ENCODE results near the gene PRSS3.
"Not testable (repeated sequence)": the region's sequence is repeated elsewhere in the genome, so short reads cannot be mapped to it uniquely, and the experiment has no call there.

The PRSS3 gene

GRCh38 chr9:33787839-33788238 is 7.5 kb upstream of the PRSS3 start:
- DNase-seq: no peak

- DNase-seq: not testable (repeated sequence)
These were observed 5.9 kb upstream of the PRSS3 start for GRCh38 chr9:33789429-33789828.

GRCh38 chr9:33791117-33791516 is 4.2 kb upstream of the PRSS3 start:
- no peak for DNase-seq

- DNase-seq: not testable (repeated sequence)
These were observed 1.9 kb upstream of the PRSS3 start for GRCh38 chr9:33793496-33793895.

- DNase-seq: no peak
These were observed 801 bp upstream of the PRSS3 start for GRCh38 chr9:33794560-33794959.

GRCh38 chr9:33795819-33796218 is 458 bp downstream of the PRSS3 start:
- no peak for DNase-seq

GRCh38 chr9:33796679-33797078 is 1.3 kb downstream of the PRSS3 start:
- DNase-seq: not testable (repeated sequence)

GRCh38 chr9:33797837-33798236 is 2.5 kb downstream of the PRSS3 start:
- DNase-seq: no peak

- DNase-seq: no peak
These were observed 3.2 kb downstream of the PRSS3 start for GRCh38 chr9:33798545-33798944.

GRCh38 chr9:33799928-33800704 is 4.8 kb downstream of the PRSS3 start:
- no peak for DNase-seq

- no peak for DNase-seq
These were observed 5.5 kb downstream of the PRSS3 start for GRCh38 chr9:33800886-33801285.

GRCh38 chr9:33801943-33802500 is 6.7 kb downstream of the PRSS3 start:
- DNase-seq: not testable (repeated sequence)

- not testable (repeated sequence) for DNase-seq
These were observed 8.8 kb downstream of the PRSS3 start for GRCh38 chr9:33804196-33804595.

GRCh38 chr9:33807156-33807555 is 11.8 kb downstream of the PRSS3 start:
- not testable (repeated sequence) for DNase-seq

GRCh38 chr9:33808979-33809322 is 13.6 kb downstream of the PRSS3 start:
- not testable (repeated sequence) for DNase-seq

GRCh38 chr9:33809506-33809905 is 14.1 kb downstream of the PRSS3 start:
- DNase-seq: no peak

- peak; percentile 77 for DNase-seq
These were observed 18.6 kb downstream of the PRSS3 start for GRCh38 chr9:33813712-33814641.

GRCh38 chr9:33815781-33816180 is 20.4 kb downstream of the PRSS3 start:
- DNase-seq: no peak

- peak; percentile 97 for DNase-seq
These were observed 21.2 kb downstream of the PRSS3 start, which contains the start of gene UBE2R2 for GRCh38 chr9:33816327-33817252. Gene UBE2R2, plus strand, starts transcription at chr9:33817160. Its CDS starts 598 bp downstream, at chr9:33817758.

- peak; percentile 88 for DNase-seq
These were observed 22.2 kb downstream of the PRSS3 start for GRCh38 chr9:33817327-33818166.

GRCh38 chr9:33818167-33818846 is 22.9 kb downstream of the PRSS3 start:
- DNase-seq: peak; percentile 69
